Measurements from ENCODE around the gene RUSF1. TPM values are rescaled to one million over a fixed set of nuclear protein-coding genes. Genes with fewer than 3 reads are reported as not detected.
"Not testable (repeated sequence)": the region's sequence is repeated elsewhere in the genome, so short reads cannot be mapped to it uniquely, and the experiment has no call there.

Gene RUSF1
- polyA plus RNA-seq, 3 donors: 87.9 to 98.1 (median 94.4) TPM

GRCh38 chr16:31455601-31456314, 52.4 kb downstream of the RUSF1 start:
- no peak for DNase-seq

DNA sequence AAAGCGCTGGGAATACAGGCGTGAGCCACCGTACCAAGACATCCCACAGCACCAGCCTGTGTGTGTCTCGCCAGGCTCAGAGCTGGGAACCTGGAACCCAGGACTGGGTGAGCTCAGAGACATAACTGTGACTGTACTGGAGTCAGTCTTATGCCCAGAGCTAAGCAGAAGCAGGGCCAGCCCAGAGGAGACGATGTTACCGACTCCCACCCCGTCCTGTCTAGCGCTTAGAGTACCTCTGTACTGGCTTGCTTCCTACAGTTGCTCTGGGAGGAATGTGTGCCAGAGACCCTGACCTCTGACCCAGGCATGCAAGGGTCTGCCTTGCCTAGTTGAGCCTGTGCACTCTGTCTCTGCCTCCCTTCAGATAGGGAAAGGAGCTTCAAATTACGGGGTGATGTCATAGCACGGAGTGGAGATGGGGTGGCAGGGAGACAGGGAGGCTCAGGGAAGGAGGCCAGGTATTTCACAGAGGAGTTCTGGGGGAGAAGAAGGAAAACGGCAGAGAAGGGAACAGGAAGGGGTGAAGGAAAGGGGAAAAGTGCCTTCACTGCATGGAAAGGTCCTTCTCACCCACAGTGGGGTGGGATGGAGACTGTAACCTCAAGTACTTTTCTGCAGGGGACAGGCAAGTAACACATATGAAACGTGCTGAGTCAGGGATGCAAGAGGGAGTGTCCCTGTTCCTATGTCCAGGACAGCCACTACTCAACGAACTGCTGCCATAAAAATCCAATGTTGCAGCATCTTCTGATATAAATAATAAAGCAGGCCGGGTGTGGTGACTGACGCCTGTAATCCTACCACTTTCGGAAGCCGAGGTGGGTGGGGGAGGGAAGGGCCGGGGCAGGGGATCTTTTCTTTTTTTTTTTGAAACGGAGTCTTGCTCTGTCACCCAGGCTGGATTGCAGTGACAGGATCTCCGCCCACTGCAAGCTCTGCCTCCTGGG, 54.7 kb downstream of the RUSF1 start:
- no peak for DNase-seq

DNA sequence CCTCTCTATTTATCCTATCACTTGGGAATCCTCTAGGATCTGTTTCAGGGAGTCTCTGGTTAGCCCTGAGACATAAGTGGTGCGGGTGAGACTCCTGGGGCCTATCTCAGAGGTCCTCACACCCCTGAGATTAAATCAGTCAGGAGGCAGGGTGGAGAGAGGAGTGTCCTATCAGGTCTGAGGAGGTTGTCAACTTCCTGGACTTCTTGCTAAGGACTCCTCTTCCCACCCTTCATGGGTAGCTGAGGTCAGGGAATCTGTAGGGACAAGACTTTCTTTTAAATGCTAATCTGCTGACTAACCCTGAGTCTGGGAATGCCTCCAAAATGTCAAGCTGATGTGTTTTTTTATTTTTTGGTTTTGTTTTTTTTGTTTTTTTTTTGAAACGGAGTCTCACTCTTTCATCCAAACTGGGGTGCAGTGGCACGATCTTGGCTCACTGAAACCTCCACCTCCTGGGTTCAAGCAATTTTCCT, 55.5 kb downstream of the RUSF1 start:
- DNase-seq: no peak

- peak; percentile 78 for DNase-seq
Observed at GRCh38 chr16:31451681-31452351, 56.4 kb downstream of the RUSF1 start.

GRCh38 chr16:31451201-31451600, 57.0 kb downstream of the RUSF1 start:
- no peak for DNase-seq

DNA sequence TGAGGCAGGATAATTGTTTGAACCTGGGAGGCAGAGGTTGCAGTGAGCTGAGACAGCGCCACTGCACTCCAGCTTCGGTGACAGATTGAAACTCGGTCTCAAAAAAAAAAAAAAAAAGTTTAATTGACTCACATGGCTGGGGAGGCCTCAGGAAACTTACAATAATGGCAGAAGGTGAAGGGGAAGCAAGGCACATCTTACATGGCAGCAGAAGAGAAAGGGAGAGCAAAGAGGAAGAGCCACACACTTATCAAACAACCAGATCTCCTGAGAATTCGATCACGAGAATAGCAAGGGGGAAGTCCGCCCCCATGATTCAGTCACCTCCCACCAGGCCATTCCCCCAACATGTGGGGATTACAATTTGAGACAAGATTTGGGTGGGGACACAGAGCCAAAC, 62.3 kb downstream of the RUSF1 start:
- DNase-seq: not testable (repeated sequence)

DNA sequence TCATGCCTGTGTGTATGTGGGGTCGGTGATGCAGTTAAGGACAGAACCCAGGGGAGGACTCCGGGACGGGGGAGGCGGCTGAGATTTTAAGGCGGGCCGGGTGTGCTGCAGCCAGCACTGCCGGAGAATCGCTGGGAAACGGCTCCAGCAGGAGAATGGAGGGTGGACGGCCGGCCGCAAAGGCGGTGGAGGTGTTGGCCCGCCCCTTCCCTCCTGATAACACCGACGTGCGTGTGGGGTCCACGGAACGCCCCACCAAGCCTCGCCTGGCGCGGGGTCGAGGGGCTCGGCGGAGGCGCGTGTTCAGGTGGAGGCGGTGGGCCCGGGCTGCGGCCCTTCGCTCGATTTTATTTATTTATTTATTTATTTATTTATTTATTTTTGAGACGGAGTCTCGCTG, 66.2 kb downstream of the RUSF1 start:
- no peak for DNase-seq

GRCh38 chr16:31440516-31441184, 67.5 kb downstream of the RUSF1 start:
- no peak for DNase-seq

- no peak for DNase-seq
Observed at GRCh38 chr16:31439519-31439918, 68.7 kb downstream of the RUSF1 start.

Other genes with a start within 250 kb of the RUSF1 start
- 1 to 10 TPM; 1.7 to 2.6 (median 2.2) TPM for gene ITGAM, start 248.4 kb downstream of the RUSF1 start, polyA plus RNA-seq (ENCODE audit: insufficient read length in 3 of 3)
- gene ITGAX, start 153.2 kb downstream of the RUSF1 start, polyA plus RNA-seq (ENCODE audit: insufficient read length in 3 of 3): 1 to 10 TPM in 1 of 3 donors, under 1 TPM in 2; 0.51 to 1.1 (median 0.83) TPM
- under 1 TPM in 2 of 3 donors, not detected in 1; 0.28 to 0.46 TPM for gene ITGAD, start 115.1 kb downstream of the RUSF1 start, polyA plus RNA-seq (ENCODE audit: insufficient read length in 3 of 3)
- 1 to 10 TPM in 2 of 3 donors, under 1 TPM in 1; 0.42 to 1.4 (median 1.1) TPM for gene COX6A2, start 80.0 kb downstream of the RUSF1 start, polyA plus RNA-seq (ENCODE audit: insufficient read length in 3 of 3)
- gene ZNF843, start 65.6 kb downstream of the RUSF1 start, polyA plus RNA-seq (ENCODE audit: insufficient read length in 3 of 3): 1 to 10 TPM; 3.2 to 3.3 (median 3.2) TPM
- gene ARMC5, start 48.9 kb downstream of the RUSF1 start, polyA plus RNA-seq (ENCODE audit: insufficient read length in 3 of 3): 10 to 100 TPM; 13.1 to 19.0 (median 16.9) TPM
- gene TGFB1I1, start 36.2 kb downstream of the RUSF1 start, polyA plus RNA-seq (ENCODE audit: insufficient read length in 3 of 3): 10 to 100 TPM; 36.9 to 54.9 (median 46.5) TPM
- gene SLC5A2, start 25.3 kb downstream of the RUSF1 start, polyA plus RNA-seq (ENCODE audit: insufficient read length in 3 of 3): 10 to 100 TPM; 55.9 to 74.2 (median 72.8) TPM
- 1 to 10 TPM; 4.2 to 7.0 (median 4.4) TPM for gene AHSP, start 19.5 kb upstream of the RUSF1 start, polyA plus RNA-seq (ENCODE audit: insufficient read length in 3 of 3)